IPS-NIHi11 (cell line): ENCODE data around the gene ICAM2.

ENCODE experiments used
- DNase-seq: peaks from one replicate; pipeline ENCODE4 v3.0.0; 2012; ENCODE audit warnings: mixed read lengths, low spot score

ICAM2 gene

GRCh38 chr17:64020056-64020766 lies at the start of gene ICAM2:
Gene ICAM2 (minus strand): TSS chr17:64020633. CDS start chr17:64006691, 13,942 bp downstream.
- DNase-seq, result no peak

GRCh38 chr17:64070213-64070612 lies 49.8 kb upstream of the ICAM2 start:
- no peak for DNase-seq

- DNase-seq, result no peak
Observed at GRCh38 chr17:64069143-64069542, 48.7 kb upstream of the ICAM2 start.

GRCh38 chr17:64067657-64068056 lies 47.2 kb upstream of the ICAM2 start:
- no peak for DNase-seq

- DNase-seq, result no peak
Observed at GRCh38 chr17:64066716-64067115, 46.3 kb upstream of the ICAM2 start.

GRCh38 chr17:64065161-64065560 lies 44.7 kb upstream of the ICAM2 start:
- DNase-seq, result no peak

- no peak for DNase-seq
Observed at GRCh38 chr17:64064331-64064730, 43.9 kb upstream of the ICAM2 start.

GRCh38 chr17:64063766-64064224 lies 43.4 kb upstream of the ICAM2 start:
- peak; percentile 80 for DNase-seq

- no peak for DNase-seq
Observed at GRCh38 chr17:64063088-64063487, 42.7 kb upstream of the ICAM2 start.

- no peak for DNase-seq
Observed at GRCh38 chr17:64061178-64061898, 40.9 kb upstream of the ICAM2 start.

GRCh38 chr17:64060331-64060730 lies 39.9 kb upstream of the ICAM2 start:
- no peak for DNase-seq

- no peak for DNase-seq
Observed at GRCh38 chr17:64059756-64060155, 39.3 kb upstream of the ICAM2 start.

- DNase-seq, result no peak
Observed at GRCh38 chr17:64058621-64059020, 38.2 kb upstream of the ICAM2 start.

- no peak for DNase-seq
Observed at GRCh38 chr17:64057701-64058263, 37.3 kb upstream of the ICAM2 start.

GRCh38 chr17:64056269-64057005 lies 36.0 kb upstream of the ICAM2 start:
- peak; percentile 77 for DNase-seq

GRCh38 chr17:64055183-64056142 lies 35.0 kb upstream of the ICAM2 start:
- DNase-seq, result no peak

GRCh38 chr17:64054304-64054703 lies 33.9 kb upstream of the ICAM2 start:
- DNase-seq, result no peak

- DNase-seq, result no peak
Observed at GRCh38 chr17:64053101-64053500, 32.7 kb upstream of the ICAM2 start.

GRCh38 chr17:64051153-64051552 lies 30.7 kb upstream of the ICAM2 start:
- no peak for DNase-seq

- no peak for DNase-seq
Observed at GRCh38 chr17:64048805-64049204, 28.4 kb upstream of the ICAM2 start.

GRCh38 chr17:64045176-64045575 lies 24.7 kb upstream of the ICAM2 start:
- DNase-seq, result no peak
